HG02571 (cell line): Measurements from ENCODE around the gene ERRFI1.
"Not testable (repeated sequence)": the region's sequence is repeated elsewhere in the genome, so short reads cannot be mapped to it uniquely, and the experiment has no call there.

ENCODE experiments used
- ATAC-seq: cut with Tn5 transposase; IDR thresholded peaks from one replicate; pipeline ENCODE4 v1.9.1; 2021; ENCODE audit warnings: mild to moderate bottlenecking, moderate library complexity; ENCODE audit not compliant: unreplicated experiment

ERRFI1 gene

GRCh38 chr1:8026153-8026975 is at the start of gene ERRFI1:
TSS of gene ERRFI1 (minus strand) at chr1:8026309. CDS start at chr1:8015619, 10,690 bp downstream.
- peak; percentile 75 for ATAC-seq

- ATAC-seq = no peak
Measured at GRCh38 chr1:8075511-8076051, 49.5 kb upstream of the ERRFI1 start.

- no peak for ATAC-seq
Measured at GRCh38 chr1:8073112-8073855, 47.2 kb upstream of the ERRFI1 start.

GRCh38 chr1:8070381-8070811 is 44.3 kb upstream of the ERRFI1 start:
- ATAC-seq = no peak

GRCh38 chr1:8069614-8070320 is 43.7 kb upstream of the ERRFI1 start:
- ATAC-seq = not testable (repeated sequence)

- ATAC-seq = no peak
Measured at GRCh38 chr1:8065369-8065768, 39.3 kb upstream of the ERRFI1 start.

- no peak for ATAC-seq
Measured at GRCh38 chr1:8063298-8064036, 37.4 kb upstream of the ERRFI1 start.

- no peak for ATAC-seq
Measured at GRCh38 chr1:8062861-8063260, 36.8 kb upstream of the ERRFI1 start.

- ATAC-seq = no peak
Measured at GRCh38 chr1:8061673-8062386, 35.7 kb upstream of the ERRFI1 start.

GRCh38 chr1:8061210-8061609 is 35.1 kb upstream of the ERRFI1 start:
- no peak for ATAC-seq

- ATAC-seq = no peak
Measured at GRCh38 chr1:8059161-8059622, 33.1 kb upstream of the ERRFI1 start.

- not testable (repeated sequence) for ATAC-seq
Measured at GRCh38 chr1:8057779-8058178, 31.7 kb upstream of the ERRFI1 start.

GRCh38 chr1:8055973-8056372 is 29.9 kb upstream of the ERRFI1 start:
- no peak for ATAC-seq

GRCh38 chr1:8053878-8054567 is 27.9 kb upstream of the ERRFI1 start:
- no peak for ATAC-seq

GRCh38 chr1:8051650-8052049 is 25.5 kb upstream of the ERRFI1 start:
- no peak for ATAC-seq

GRCh38 chr1:8049229-8049628 is 23.1 kb upstream of the ERRFI1 start:
- not testable (repeated sequence) for ATAC-seq

GRCh38 chr1:8047686-8048445 is 21.8 kb upstream of the ERRFI1 start:
- no peak for ATAC-seq

- no peak for ATAC-seq
Measured at GRCh38 chr1:8047112-8047511, 21.0 kb upstream of the ERRFI1 start.
